ENCODE data around the gene KCNMB2. TPM values are rescaled to one million over a fixed set of nuclear protein-coding genes. Genes with fewer than 3 reads are reported as not detected.
"Not testable (repeated sequence)": the region's sequence is repeated elsewhere in the genome, so short reads cannot be mapped to it uniquely, and the experiment has no call there.

Gene KCNMB2
- not detected in 2 replicates for total RNA-seq

GRCh38 chr3:178536211-178537079 is at the start of gene KCNMB2:
Gene KCNMB2, plus strand, starts transcription at chr3:178536436.
- no peak for DNase-seq (ENCODE audit: low read depth)

- no peak for DNase-seq (ENCODE audit: low read depth)
These were observed 49.3 kb upstream of the KCNMB2 start for GRCh38 chr3:178486903-178487302.

- DNase-seq (ENCODE audit: low read depth): no peak
These were observed 48.5 kb upstream of the KCNMB2 start for GRCh38 chr3:178487752-178488151.

- no peak for DNase-seq (ENCODE audit: low read depth)
These were observed 44.5 kb upstream of the KCNMB2 start for GRCh38 chr3:178491751-178492150.

- no peak for DNase-seq (ENCODE audit: low read depth)
These were observed 43.7 kb upstream of the KCNMB2 start for GRCh38 chr3:178492491-178492890.

- no peak for DNase-seq (ENCODE audit: low read depth)
These were observed 41.9 kb upstream of the KCNMB2 start for GRCh38 chr3:178494386-178494785.

GRCh38 chr3:178496911-178497310 is 39.3 kb upstream of the KCNMB2 start:
- no peak for DNase-seq (ENCODE audit: low read depth)

GRCh38 chr3:178498871-178499270 is 37.4 kb upstream of the KCNMB2 start:
- DNase-seq (ENCODE audit: low read depth): no peak

GRCh38 chr3:178500631-178501030 is 35.6 kb upstream of the KCNMB2 start:
- no peak for DNase-seq (ENCODE audit: low read depth)

GRCh38 chr3:178504128-178504527 is 32.1 kb upstream of the KCNMB2 start:
- DNase-seq (ENCODE audit: low read depth): peak; percentile 21

- DNase-seq (ENCODE audit: low read depth): no peak
These were observed 30.4 kb upstream of the KCNMB2 start for GRCh38 chr3:178505832-178506231.

- no peak for DNase-seq (ENCODE audit: low read depth)
These were observed 28.5 kb upstream of the KCNMB2 start for GRCh38 chr3:178507507-178508442.

GRCh38 chr3:178508443-178508825 is 27.8 kb upstream of the KCNMB2 start:
- no peak for DNase-seq (ENCODE audit: low read depth)

GRCh38 chr3:178510496-178510895 is 25.7 kb upstream of the KCNMB2 start:
- no peak for DNase-seq (ENCODE audit: low read depth)

- no peak for DNase-seq (ENCODE audit: low read depth)
These were observed 23.6 kb upstream of the KCNMB2 start for GRCh38 chr3:178512647-178513046.

- DNase-seq (ENCODE audit: low read depth): no peak
These were observed 22.5 kb upstream of the KCNMB2 start for GRCh38 chr3:178513546-178514380.

GRCh38 chr3:178514401-178514800 is 21.8 kb upstream of the KCNMB2 start:
- no peak for DNase-seq (ENCODE audit: low read depth)

- not testable (repeated sequence) for DNase-seq (ENCODE audit: low read depth)
These were observed 21.0 kb upstream of the KCNMB2 start for GRCh38 chr3:178515076-178515744.

- no peak for DNase-seq (ENCODE audit: low read depth)
These were observed 18.4 kb upstream of the KCNMB2 start for GRCh38 chr3:178517665-178518334.

GRCh38 chr3:178518660-178519396 is 17.4 kb upstream of the KCNMB2 start:
- no peak for DNase-seq (ENCODE audit: low read depth)

All from renal cortical epithelial cell (primary cell).